Naive thymus-derived CD4-positive, alpha-beta T cell (primary cell): ENCODE results near the gene SLC66A2. TPM values are rescaled to one million over a fixed set of nuclear protein-coding genes. Genes with fewer than 3 reads are reported as not detected.
A peak's percentile ranks its signal among the peaks of the same experiment; 100 is the strongest.

ENCODE experiments used
- ATAC-seq: fragments of 150-1000 bp; cut with Tn5 transposase; 2 replicates; pipeline ENCODE4 v1.10.0; 2021; ENCODE audit warnings: mild to moderate bottlenecking, moderate library complexity
- CTCF ChIA-PET: fragments of 350-600 bp; sonication (Branson Sonifier 250); formaldehyde crosslinking; loops from one replicate; lab custom pipeline; 2021; ENCODE audit warnings: antibody characterized with exemption; lab: Charles Lee
- POLR2A ChIA-PET: fragments of 350-600 bp; sonication (Branson Sonifier 250); formaldehyde crosslinking; loops from one replicate; lab custom pipeline; 2021; ENCODE audit warnings: antibody characterized with exemption, inconsistent platforms; lab: Charles Lee
- DNase-seq, 9 donors: peaks; one replicate each; pipeline versions ENCODE4 v3.0.0 to v3.0.0-alpha.2; 2020 to 2022; ENCODE audit warnings: mixed read lengths in 1 of 9
- H3K27ac ChIP-seq: one replicate; pipeline ENCODE4 v1.7.0; 2013; ENCODE audit warnings: mild to moderate bottlenecking, low read depth, low read length, moderate library complexity
- H3K27me3 ChIP-seq, 2 donors: one replicate each; pipeline ENCODE4 v1.7.0; 2013; ENCODE audit warnings: low read length in 2 of 2, mild to moderate bottlenecking in 2 of 2, moderate library complexity in 2 of 2; ENCODE audit not compliant: control insufficient read depth in 2 of 2, insufficient read depth in 2 of 2
- H3K36me3 ChIP-seq, 3 experiments: 1 replicate in 2 of 3; 2 replicates in 1 of 3; pipeline ENCODE4 v1.7.0; 2013; ENCODE audit warnings: low read length in 3 of 3, mild to moderate bottlenecking in 3 of 3, moderate library complexity in 1 of 3; ENCODE audit not compliant: insufficient read depth in 3 of 3, control insufficient read depth in 2 of 3
- H3K4me1 ChIP-seq, 2 donors: one replicate each; pipeline ENCODE4 v1.7.0; 2013; ENCODE audit warnings: low read length in 2 of 2, mild to moderate bottlenecking in 2 of 2, moderate library complexity in 1 of 2; ENCODE audit not compliant: control insufficient read depth in 2 of 2, insufficient read depth in 2 of 2
- H3K4me3 ChIP-seq: 2 replicates; pipeline ENCODE4 v1.7.0; 2013; ENCODE audit warnings: mild to moderate bottlenecking, low read length
- H3K9me3 ChIP-seq, 3 experiments: 1 replicate in 2 of 3; 2 replicates in 1 of 3; pipeline ENCODE4 v1.7.0; 2013; ENCODE audit warnings: low read length in 3 of 3; ENCODE audit not compliant: control insufficient read depth in 2 of 3
- H3K27ac Mint-ChIP-seq, 9 donors: one replicate each; pipeline ENCODE4 v1.8.0; 2020 to 2022; ENCODE audit warnings: mixed read lengths in 9 of 9, mild to moderate bottlenecking in 8 of 9, moderate library complexity in 5 of 9, inconsistent platforms in 2 of 9
- H3K27me3 Mint-ChIP-seq, 5 donors: one replicate each; pipeline ENCODE4 v1.8.0; 2021 to 2022; ENCODE audit warnings: mixed read lengths in 5 of 5, mild to moderate bottlenecking in 1 of 5
- H3K36me3 Mint-ChIP-seq, 5 donors: one replicate each; pipeline ENCODE4 v1.8.0; 2020 to 2022; ENCODE audit warnings: mixed read lengths in 5 of 5, mild to moderate bottlenecking in 3 of 5, inconsistent platforms in 1 of 5
- H3K4me1 Mint-ChIP-seq, 7 donors: one replicate each; pipeline ENCODE4 v1.8.0; 2020 to 2022; ENCODE audit warnings: mixed read lengths in 7 of 7, mild to moderate bottlenecking in 3 of 7, inconsistent platforms in 1 of 7
- H3K4me3 Mint-ChIP-seq, 10 donors: one replicate each; pipeline ENCODE4 v1.8.0; 2020 to 2022; ENCODE audit warnings: mild to moderate bottlenecking in 10 of 10, mixed read lengths in 10 of 10, moderate library complexity in 6 of 10, inconsistent platforms in 2 of 10
- H3K9me3 Mint-ChIP-seq, 11 donors: one replicate each; pipeline ENCODE4 v1.8.0; 2020 to 2022; ENCODE audit warnings: mixed read lengths in 11 of 11, mild to moderate bottlenecking in 4 of 11, inconsistent platforms in 1 of 11, moderate library complexity in 1 of 11
- intact Hi-C, 2 donors: fragments of 100-400 bp; cut with micrococcal nuclease; formaldehyde crosslinking; loops; one replicate each; pipeline ENCODE4 v1.15.1; 2023
- polyA plus RNA-seq, 2 donors: library from polyadenylated mRNA; unstranded; fragments of 300-500 nt; fragmentation: Illumina TruSeq; gene quantifications; one replicate each; pipeline ENCODE4 v1.2.3, GENCODE V29; 2021
- total RNA-seq, 6 experiments: library from RNA in 5 of 6; stranded (reverse) in 5 of 6; gene quantifications; 1 replicate in 5 of 6; 2 replicates in 1 of 6; pipeline ENCODE4 v1.2.3 and lab custom pipeline; 2021 to 2026

SLC66A2 gene
- total and polyA plus RNA-seq, 7 experiments from 2014 or later, result 14.9 to 106 (median 34.1) TPM

GRCh38 chr18:79988451-79989194 lies 37.2 kb upstream of the SLC66A2 start, which contains the start of gene TXNL4A:
Gene TXNL4A (minus strand): TSS chr18:79988563. CDS start chr18:79988392, 171 bp downstream.
- peak; percentile 97 for ATAC-seq

GRCh38 chr18:79988071-79988450 lies 36.6 kb upstream of the SLC66A2 start:
- H3K36me3 ChIP-seq, result peaks cover 0 to 12% (median 0%) of the 10 kb centered on the region in 3 experiments
- peak overlapping the region; percentile 94 for H3K4me3 ChIP-seq
- DNase-seq (peak in 8 of 9 donors; percentile 56 to 71 (median 68)), ATAC-seq (peak; percentile 82)
- peaks cover 0 to 16% (median 4%) of the 10 kb centered on the region in 5 donors for H3K36me3 Mint-ChIP-seq
- POLR2A ChIA-PET, result interaction anchor here (1.0 to 3.3 kb wide), 6 partner anchors 16 to 308 kb away, joined by 3 to 19 read pairs (median 4); partner anchors contain the start of genes CTDP1, HSBP1L1 and SLC66A2
- H3K9me3 ChIP-seq, result no peaks in the 10 kb centered on the region
- H3K4me3 Mint-ChIP-seq, result peak overlapping the region; percentile 80 to 97 (median 88)
- H3K9me3 Mint-ChIP-seq, result peaks cover 0 to 1% (median 0%) of the 10 kb centered on the region in 11 donors
- intact Hi-C loops, result loop anchor here (1.0 to 10.0 kb wide), 12 partner anchors 24 to 919 kb away; partner anchors contain the start of genes CTDP1 (in 2 of the 2), HSBP1L1 (in 2 of the 2), RBFA (in 2 of the 2) and SLC66A2 (in 2 of the 2)
- peak overlapping the region; percentile 85 to 94 (median 90) for H3K27ac Mint-ChIP-seq
- no peaks in the 10 kb centered on the region for H3K27me3 ChIP-seq
- peaks cover 25 to 32% of the 10 kb centered on the region in 2 donors for H3K4me1 ChIP-seq
- peak overlapping the region; percentile 93 for H3K27ac ChIP-seq
- peaks cover 0 to 3% (median 0%) of the 10 kb centered on the region in 5 donors for H3K27me3 Mint-ChIP-seq
- peaks cover 31 to 51% (median 43%) of the 10 kb centered on the region in 7 donors for H3K4me1 Mint-ChIP-seq
- CTCF ChIA-PET, result interaction anchor here (0.5 to 1.0 kb wide), 3 partner anchors 11 to 495 kb away, joined by 3 to 4 read pairs (median 3); no protein-coding TSS in a partner anchor

More at GRCh38 chr18:79988451-79989194, 37.2 kb upstream of the SLC66A2 start, which contains the start of gene TXNL4A:
- H3K4me3 Mint-ChIP-seq, result peak within 1 kb of the TSS; percentile 80 to 97 (median 92)
- peaks cover 0 to 15% (median 4%) of the 10 kb centered on the region in 5 donors for H3K36me3 Mint-ChIP-seq
- H3K27me3 ChIP-seq, result no peaks in the 10 kb centered on the region
- CTCF ChIA-PET, result interaction anchor here (1.0 kb wide), 1 partner anchor 12 kb away, joined by 3 read pairs; no protein-coding TSS in a partner anchor
- no peaks in the 10 kb centered on the region for H3K9me3 ChIP-seq
- peak within 1 kb of the TSS; percentile 93 for H3K27ac ChIP-seq
- peak within 1 kb of the TSS; percentile 94 for H3K4me3 ChIP-seq
- intact Hi-C loops, result loop anchor here (1.0 to 10.0 kb wide), 12 partner anchors 24 to 920 kb away; partner anchors contain the start of genes CTDP1 (in 2 of the 2), HSBP1L1 (in 2 of the 2), RBFA (in 2 of the 2) and SLC66A2 (in 2 of the 2)
- peaks cover 30 to 45% (median 38%) of the 10 kb centered on the region in 7 donors for H3K4me1 Mint-ChIP-seq
- peaks cover 0 to 12% (median 0%) of the 10 kb centered on the region in 3 experiments for H3K36me3 ChIP-seq
- H3K27ac Mint-ChIP-seq, result peak within 1 kb of the TSS; percentile 85 to 98 (median 95)
- peaks cover 0 to 5% (median 0%) of the 10 kb centered on the region in 5 donors for H3K27me3 Mint-ChIP-seq
- peaks cover 0 to 1% (median 0%) of the 10 kb centered on the region in 11 donors for H3K9me3 Mint-ChIP-seq
- POLR2A ChIA-PET, result interaction anchor here (0.6 to 3.3 kb wide), 8 partner anchors 16 to 309 kb away, joined by 3 to 19 read pairs (median 4); partner anchors contain the start of genes CTDP1, HSBP1L1 and SLC66A2
- peak; percentile 76 to 88 (median 84) for DNase-seq
- H3K4me1 ChIP-seq, result peaks cover 20 to 27% of the 10 kb centered on the region in 2 donors

- Histone ChIP-seq H3K9me3 (no peaks in the 10 kb centered on the region), H3K4me1 (peaks cover 28 to 33% of the 10 kb centered on the region in 2 donors), H3K27ac (peak overlapping the region; percentile 93), H3K4me3 (peak overlapping the region; percentile 94), H3K27me3 (no peaks in the 10 kb centered on the region), H3K36me3 (peaks cover 0 to 12% (median 0%) of the 10 kb centered on the region in 3 experiments)
- ChIA-PET POLR2A (interaction anchor here (1.0 to 3.3 kb wide), 7 partner anchors 15 to 307 kb away, joined by 3 to 19 read pairs (median 3); partner anchors contain the start of genes CTDP1, HSBP1L1 and SLC66A2), CTCF (interaction anchor here (0.5 to 1.1 kb wide), 4 partner anchors 11 to 495 kb away, joined by 3 to 4 read pairs (median 3); no protein-coding TSS in a partner anchor)
- Mint-ChIP-seq H3K27ac (peak overlapping the region; percentile 78 to 94 (median 90)), H3K27me3 (no peaks in the 10 kb centered on the region), H3K4me3 (peak overlapping the region; percentile 80 to 97 (median 88)), H3K9me3 (peaks cover 0 to 1% (median 0%) of the 10 kb centered on the region in 11 donors), H3K36me3 (peaks cover 0 to 16% (median 4%) of the 10 kb centered on the region in 5 donors), H3K4me1 (peaks cover 33 to 55% (median 47%) of the 10 kb centered on the region in 7 donors)
- ATAC-seq, result no peak
- DNase-seq, result no peak
- intact Hi-C loops, result loop anchor here (5.0 to 10.0 kb wide), 3 partner anchors 193 to 583 kb away; partner anchors contain the start of gene KCNG2 (in 1 of the 2)
Observed at GRCh38 chr18:79987566-79987965, 36.1 kb upstream of the SLC66A2 start.

DNA sequence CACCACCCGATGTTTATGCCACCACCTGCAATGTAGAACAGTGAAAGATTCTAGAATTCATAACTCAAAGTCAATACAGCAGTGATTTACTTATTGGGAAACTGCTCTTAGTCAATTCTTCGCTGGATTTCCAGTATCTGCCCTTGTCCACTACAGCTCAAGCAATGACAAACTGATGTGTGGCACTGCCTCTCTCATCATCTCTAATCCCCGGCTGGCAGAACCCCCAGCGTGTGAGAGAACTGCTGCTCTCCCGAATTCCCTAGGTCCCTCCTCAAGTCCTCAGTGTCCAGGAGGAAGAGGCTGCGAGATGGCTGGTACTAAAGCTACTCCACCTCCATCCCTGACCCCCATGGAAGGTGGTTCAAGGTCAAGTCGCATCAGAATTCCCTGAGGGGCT lies 35.3 kb upstream of the SLC66A2 start:
- no peaks in the 10 kb centered on the region for H3K27me3 ChIP-seq
- H3K27me3 Mint-ChIP-seq, result no peaks in the 10 kb centered on the region
- DNase-seq, result no peak
- H3K4me1 Mint-ChIP-seq, result peaks cover 40 to 63% (median 55%) of the 10 kb centered on the region in 7 donors
- peak overlapping the region; percentile 72 to 94 (median 90) for H3K27ac Mint-ChIP-seq
- H3K27ac ChIP-seq, result peak overlapping the region; percentile 93
- H3K9me3 Mint-ChIP-seq, result peaks cover 0 to 1% (median 0%) of the 10 kb centered on the region in 11 donors
- no peaks in the 10 kb centered on the region for H3K9me3 ChIP-seq
- H3K4me1 ChIP-seq, result peaks cover 30 to 33% of the 10 kb centered on the region in 2 donors
- H3K36me3 Mint-ChIP-seq, result peaks cover 0 to 16% (median 4%) of the 10 kb centered on the region in 5 donors
- intact Hi-C loops, result loop anchor here (5.0 to 10.0 kb wide), 3 partner anchors 192 to 582 kb away; partner anchors contain the start of gene KCNG2 (in 1 of the 2)
- H3K36me3 ChIP-seq, result peaks cover 0 to 12% (median 0%) of the 10 kb centered on the region in 3 experiments
- ChIA-PET POLR2A (interaction anchor here (0.9 to 3.3 kb wide), 3 partner anchors 21 to 48 kb away, joined by 3 to 19 read pairs (median 3); partner anchors contain the start of genes HSBP1L1 and RBFA), CTCF (interaction anchor here (1.1 kb wide), 1 partner anchor 38 kb away, joined by 3 read pairs; no protein-coding TSS in a partner anchor)
- peak overlapping the region; percentile 80 to 97 (median 88) for H3K4me3 Mint-ChIP-seq
- no peak for ATAC-seq
- H3K4me3 ChIP-seq, result no peak overlapping the region

DNA sequence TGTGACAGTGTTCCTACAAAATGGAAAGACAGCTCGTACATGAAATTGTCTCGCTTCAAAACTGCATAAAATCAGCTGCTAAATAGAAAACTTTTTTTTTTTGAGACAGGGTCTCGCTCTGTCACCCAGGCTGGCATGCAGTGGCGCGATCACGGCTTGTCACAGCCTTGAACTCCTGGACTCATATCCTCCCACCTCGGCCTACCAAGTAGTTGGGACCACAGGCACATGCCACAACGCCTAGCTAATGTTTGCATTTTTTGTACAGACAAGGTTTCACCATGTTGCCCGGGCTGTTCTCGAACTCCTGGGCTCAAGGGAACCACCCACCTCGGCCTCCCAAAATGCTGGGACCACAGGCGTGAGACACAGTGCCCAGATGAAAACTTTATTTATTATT lies 33.7 kb upstream of the SLC66A2 start:
- H3K27me3 ChIP-seq, result no peaks in the 10 kb centered on the region
- peak overlapping the region in 5 of 10 donors; percentile 1 to 47 (median 42) for H3K4me3 Mint-ChIP-seq
- peak overlapping the region in 6 of 9 donors; percentile 0 to 74 (median 15) for H3K27ac Mint-ChIP-seq
- no peaks in the 10 kb centered on the region for H3K27me3 Mint-ChIP-seq
- peaks cover 0 to 12% (median 0%) of the 10 kb centered on the region in 3 experiments for H3K36me3 ChIP-seq
- intact Hi-C loops, result loop anchor here (5.0 to 10.0 kb wide), 3 partner anchors 190 to 580 kb away; partner anchors contain the start of gene KCNG2 (in 1 of the 2)
- POLR2A ChIA-PET, result interaction anchor here (0.6 to 2.1 kb wide), 5 partner anchors 17 to 49 kb away, joined by 3 to 5 read pairs (median 4); no protein-coding TSS in a partner anchor
- CTCF ChIA-PET, result interaction anchor here (0.6 to 1.2 kb wide), 4 partner anchors 9 to 423 kb away, joined by 4 to 7 read pairs (median 4); no protein-coding TSS in a partner anchor
- DNase-seq, result no peak
- H3K9me3 Mint-ChIP-seq, result peaks cover 0 to 1% (median 0%) of the 10 kb centered on the region in 11 donors
- H3K4me1 Mint-ChIP-seq, result peaks cover 43 to 78% (median 67%) of the 10 kb centered on the region in 7 donors
- no peak overlapping the region for H3K27ac ChIP-seq
- H3K9me3 ChIP-seq, result no peaks in the 10 kb centered on the region
- peaks cover 30 to 33% of the 10 kb centered on the region in 2 donors for H3K4me1 ChIP-seq
- H3K36me3 Mint-ChIP-seq, result peaks cover 0 to 16% (median 4%) of the 10 kb centered on the region in 5 donors
- no peak for ATAC-seq
- H3K4me3 ChIP-seq, result no peak overlapping the region
